ENCODE data around the gene CLEC7A.

Gene CLEC7A

DNA sequence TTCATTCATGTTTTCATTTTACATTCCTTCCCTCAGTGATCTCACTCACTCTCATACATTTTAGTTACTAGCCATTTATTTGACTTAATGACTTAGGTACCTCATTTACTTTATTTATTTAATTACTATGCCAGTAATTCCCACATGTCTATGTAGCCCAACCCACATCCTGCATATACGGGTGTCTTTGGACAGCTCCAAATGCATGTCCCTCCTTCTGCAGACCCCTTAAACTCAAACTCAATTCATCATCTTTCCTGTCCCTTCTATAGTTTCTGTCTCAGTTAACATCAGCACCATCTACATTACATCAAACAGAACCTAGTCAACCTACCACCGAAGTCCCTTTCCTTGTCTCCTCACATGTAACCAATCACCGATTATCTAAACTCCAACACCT lies 34.0 kb downstream of the CLEC7A start:
- DNase-seq (ENCODE audit: low read depth in 2 of 3, low spot score in 1 of 3) = no peak

DNA sequence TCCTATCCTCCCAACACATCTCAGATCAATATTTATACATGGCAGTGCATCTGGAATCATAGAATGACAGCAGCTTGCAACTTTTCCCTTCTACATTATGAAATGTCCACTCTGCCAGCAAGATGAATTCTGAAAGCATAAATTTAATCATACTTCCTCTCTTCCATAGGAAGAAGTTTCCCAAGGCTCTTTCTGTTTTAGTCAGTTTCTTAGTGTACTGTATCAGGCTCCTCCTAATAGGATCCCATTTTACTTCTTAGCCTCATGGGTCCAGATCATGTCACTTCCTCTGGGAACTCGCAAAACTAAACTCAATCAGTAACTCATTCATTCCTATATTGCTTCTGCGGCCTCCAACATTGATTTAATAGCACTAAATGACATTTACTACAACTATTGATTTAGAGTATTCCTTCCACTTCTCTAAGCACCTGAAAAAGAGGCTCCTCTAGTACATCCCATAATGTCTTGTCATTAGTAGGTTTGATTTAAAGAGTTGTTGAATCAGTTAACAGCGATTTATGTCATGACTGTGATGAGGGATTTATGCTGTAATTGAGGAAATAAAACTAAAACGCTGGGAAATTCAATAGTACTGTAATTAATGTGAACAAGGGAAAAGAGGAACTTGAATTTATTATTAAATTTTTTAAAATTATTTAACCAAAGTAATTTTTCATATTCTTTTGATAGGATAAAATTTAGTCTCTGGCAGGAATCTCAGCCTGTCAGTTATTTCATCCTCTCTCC lies 35.2 kb downstream of the CLEC7A start:
- no peak for DNase-seq (ENCODE audit: low read depth in 2 of 3, low spot score in 1 of 3)

DNA sequence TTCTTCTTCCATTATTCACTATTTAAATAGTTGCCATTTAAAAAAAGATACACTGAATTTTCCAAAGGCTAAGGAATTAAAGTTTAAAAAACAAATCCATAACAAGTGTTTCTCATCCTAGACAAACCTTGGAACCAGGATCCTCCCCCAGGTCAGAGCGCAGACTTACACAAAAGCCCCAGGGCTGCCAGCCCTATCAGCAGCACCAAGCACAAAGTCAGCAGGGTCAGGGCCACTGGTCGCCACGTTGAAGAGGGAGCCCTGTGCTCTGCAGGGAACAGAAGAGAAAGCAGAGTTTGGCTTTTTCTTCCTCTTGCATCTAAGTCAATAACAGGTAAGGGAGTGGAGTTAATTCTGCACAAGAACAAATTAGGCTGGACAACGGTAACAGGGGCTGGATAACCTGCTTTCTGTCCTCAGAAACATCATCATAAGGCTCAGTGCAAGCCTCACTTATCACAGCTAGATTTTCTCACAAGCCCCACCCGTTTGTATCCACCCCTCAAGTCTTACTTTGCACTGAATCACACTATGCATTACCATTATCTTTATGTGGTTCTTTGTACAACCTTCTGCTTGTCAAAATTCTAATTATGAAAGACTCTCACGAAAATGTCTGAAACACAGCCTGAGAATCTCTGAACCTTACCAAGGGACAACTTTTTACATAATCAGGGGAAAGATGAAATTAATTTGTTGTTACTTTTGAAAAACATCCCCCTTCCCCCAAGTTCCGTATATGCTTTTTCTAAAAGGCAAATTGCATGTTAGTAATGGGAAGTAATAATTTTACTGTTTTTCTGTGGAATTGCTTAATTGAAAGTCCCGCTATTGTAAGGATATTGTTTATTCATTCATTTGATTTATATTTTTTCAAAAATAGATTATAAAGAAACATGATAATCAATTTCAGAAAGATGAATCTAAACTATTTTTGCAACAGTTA lies 40.8 kb downstream of the CLEC7A start:
- DNase-seq (ENCODE audit: low read depth in 2 of 3, low spot score in 1 of 3) = no peak

DNA sequence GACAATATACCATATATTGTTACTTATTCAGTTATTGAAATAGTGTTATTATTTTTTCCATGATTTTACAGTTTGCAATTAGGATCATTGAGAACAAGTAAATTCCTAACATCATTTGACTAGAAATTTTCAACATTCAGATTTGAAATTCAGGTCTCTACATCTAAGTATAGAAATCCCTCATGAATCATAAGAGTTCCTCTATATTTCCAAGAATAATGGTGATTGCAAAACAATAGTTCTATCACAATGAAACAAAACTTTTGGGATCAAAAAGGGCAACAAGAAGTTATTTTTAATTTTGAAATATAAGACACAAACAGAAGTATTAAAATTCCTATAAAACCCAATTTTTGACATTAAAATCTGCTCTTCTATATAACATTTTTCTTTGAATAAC lies 42.0 kb downstream of the CLEC7A start:
- no peak for DNase-seq (ENCODE audit: low read depth in 2 of 3, low spot score in 1 of 3)

DNA sequence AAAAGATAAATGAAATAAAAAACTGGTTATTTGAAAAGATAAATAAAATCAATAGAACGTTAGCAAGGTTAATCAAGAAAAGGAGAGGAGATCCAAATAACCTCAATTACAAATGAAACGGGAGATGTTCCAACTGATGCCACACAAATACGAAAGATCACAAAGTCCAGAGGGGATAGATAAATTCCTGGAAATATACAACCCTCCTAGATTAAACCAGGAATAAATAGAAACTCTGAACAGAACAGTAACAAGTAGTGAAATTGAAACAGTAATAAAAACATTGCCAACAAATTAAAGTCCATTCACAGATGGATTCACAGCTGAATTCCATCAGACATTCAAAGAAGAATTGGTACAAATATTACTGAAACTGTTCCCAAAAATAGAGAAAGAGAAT lies 43.6 kb downstream of the CLEC7A start:
- no peak for DNase-seq (ENCODE audit: low read depth in 2 of 3, low spot score in 1 of 3)

DNA sequence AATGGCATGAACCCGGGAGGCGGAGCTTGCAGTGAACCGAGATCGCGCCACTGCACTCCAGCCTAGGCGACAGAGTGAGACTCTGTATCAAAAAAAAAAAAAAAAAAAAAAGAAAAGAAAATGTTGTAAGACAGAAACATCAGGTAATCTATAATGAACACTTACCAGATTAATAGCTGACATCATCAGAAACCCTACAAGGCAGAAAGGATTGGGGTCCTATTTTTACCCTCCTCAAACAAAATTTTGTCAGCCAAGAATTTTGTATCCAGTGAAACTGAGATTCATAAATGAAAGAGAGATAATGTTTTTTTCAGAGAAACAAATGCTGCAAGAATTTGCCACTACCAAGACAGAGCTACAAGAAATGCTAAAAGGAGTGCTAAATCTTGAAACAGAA lies 45.3 kb downstream of the CLEC7A start:
- no peak for DNase-seq (ENCODE audit: low read depth in 2 of 3, low spot score in 1 of 3)

DNA sequence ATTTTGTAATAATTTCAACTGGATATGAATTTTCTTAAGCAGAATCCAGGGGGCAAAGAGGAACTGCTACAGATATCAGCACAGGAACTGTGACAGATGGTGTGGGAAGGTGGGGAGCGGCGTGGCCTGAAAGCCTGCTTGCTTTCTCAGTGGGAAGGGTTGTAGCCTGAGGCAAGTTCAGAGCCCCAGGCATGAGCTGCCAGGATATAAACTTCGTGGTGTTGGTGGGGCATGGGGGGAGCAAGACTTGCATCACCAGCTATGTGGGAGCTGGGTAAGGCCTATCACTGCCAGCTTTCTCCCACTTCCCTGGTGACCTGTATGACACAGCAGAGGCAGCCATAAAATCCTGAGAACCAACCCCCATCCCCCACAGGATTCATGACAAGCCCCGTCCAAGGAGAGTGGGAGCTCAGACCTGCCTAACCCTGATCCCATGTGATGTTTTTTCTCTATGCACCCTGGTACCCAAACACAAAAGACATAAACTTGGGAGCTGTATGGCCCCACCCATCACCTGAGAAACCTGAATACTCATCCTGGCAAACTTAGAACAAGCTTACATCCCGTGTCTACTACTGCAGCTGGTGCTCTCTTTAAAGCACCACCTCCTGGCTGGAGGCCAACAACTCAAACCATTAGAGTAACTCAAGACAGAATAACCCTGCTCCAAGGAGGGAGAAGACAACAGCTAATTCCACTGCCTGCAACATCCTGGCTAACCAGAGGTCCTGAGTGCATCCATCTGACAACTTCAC lies 47.7 kb downstream of the CLEC7A start:
- no peak for DNase-seq (ENCODE audit: low read depth in 2 of 3, low spot score in 1 of 3)

DNA sequence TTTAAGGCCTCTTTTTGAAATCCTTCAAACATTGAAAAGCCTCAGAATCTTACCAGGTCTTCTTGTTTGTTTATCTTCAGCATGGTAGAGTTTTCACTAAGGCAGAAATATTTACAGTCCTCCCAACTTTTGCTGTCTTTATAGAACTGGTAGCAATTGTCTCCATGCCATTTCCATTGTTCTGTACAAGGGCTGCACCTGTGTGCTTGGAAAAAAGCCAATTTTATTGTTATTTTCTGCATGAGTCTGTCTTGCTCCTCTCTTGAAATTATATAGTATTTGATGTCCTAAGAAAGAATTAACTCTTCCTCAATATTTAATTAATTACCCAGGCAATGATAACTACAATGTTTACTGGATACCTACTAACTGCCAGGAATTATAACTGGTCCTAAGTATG lies 54.5 kb downstream of the CLEC7A start:
- no peak for DNase-seq (ENCODE audit: low read depth in 2 of 3, low spot score in 1 of 3)

DNA sequence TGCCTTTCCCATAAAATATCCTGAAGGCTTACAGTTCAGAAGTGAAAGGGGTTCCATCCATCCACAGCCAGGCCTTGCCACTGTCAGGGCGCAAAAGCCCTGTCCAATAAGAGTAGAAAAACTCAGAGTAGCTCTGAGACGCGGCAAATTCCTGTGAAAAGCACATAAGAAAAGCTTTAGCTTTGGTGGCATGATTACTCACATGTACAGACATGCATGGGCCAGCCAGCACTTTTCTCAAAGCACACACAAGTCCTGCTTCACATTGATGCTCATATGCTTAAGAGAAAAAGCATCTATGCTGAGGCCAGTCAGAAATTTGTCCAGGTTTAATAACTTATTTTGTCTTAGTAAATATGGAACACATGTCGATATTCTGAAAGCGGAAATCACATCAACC lies 56.7 kb downstream of the CLEC7A start:
- DNase-seq (ENCODE audit: low read depth in 2 of 3, low spot score in 1 of 3) = no peak

DNA sequence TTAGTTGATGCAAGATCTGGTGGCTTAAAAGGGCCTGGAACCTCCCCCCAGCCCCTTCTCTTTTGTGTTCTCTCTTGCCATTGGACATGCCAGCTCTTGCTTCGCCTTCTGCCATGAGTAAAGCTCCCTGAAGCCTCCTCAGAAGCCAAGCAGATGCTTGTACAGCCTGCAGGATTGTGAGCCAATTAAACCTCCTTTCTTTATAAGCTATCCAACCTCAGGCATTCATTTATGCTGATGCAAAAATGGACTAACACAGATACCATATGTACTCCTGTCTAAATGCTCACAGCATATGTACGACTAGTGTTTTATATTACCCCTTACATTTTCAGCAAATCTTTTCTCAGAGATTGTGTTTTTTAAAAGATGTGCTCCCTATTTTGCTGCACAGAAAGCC lies 57.9 kb downstream of the CLEC7A start:
- DNase-seq (ENCODE audit: low read depth in 2 of 3, low spot score in 1 of 3) = no peak

DNA sequence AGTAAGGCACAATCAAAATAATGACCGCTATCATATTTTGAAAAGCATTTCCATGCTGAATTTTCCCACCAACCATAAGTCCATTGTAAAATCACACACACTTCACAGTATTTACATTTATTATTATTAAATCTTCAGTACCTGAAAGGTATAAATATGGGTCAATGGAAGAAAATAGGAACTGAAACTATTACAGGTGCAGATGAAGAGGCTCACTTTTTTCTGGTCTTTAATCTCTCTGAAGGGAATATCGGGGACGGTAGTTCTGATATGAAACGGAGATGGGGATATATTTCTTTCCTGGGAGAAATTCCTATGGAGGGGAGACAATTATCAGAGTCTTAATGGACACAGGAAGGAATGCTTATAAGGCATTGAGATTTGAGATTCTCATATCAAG lies 59.6 kb downstream of the CLEC7A start:
- no peak for DNase-seq (ENCODE audit: low read depth in 2 of 3, low spot score in 1 of 3)

DNA sequence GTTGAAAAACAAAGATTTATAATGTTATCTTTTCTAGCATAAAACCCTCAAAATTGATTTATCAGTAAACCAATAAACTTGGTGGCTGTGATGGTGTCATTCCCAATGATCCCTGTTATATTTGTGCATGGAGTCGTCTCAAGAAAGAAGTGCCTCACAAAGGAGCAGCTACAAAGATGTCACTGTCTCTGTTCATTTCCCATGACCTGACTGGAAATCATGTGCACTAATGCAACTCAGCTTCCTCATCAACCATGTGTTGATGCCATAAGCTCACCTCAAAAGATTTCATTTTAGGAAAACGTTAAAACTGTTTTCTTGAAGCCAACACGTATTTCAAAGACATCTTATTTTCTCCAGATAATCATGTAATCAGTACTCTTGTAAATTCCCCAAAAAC lies 60.0 kb downstream of the CLEC7A start:
- no peak for DNase-seq (ENCODE audit: low read depth in 2 of 3, low spot score in 1 of 3)

DNA sequence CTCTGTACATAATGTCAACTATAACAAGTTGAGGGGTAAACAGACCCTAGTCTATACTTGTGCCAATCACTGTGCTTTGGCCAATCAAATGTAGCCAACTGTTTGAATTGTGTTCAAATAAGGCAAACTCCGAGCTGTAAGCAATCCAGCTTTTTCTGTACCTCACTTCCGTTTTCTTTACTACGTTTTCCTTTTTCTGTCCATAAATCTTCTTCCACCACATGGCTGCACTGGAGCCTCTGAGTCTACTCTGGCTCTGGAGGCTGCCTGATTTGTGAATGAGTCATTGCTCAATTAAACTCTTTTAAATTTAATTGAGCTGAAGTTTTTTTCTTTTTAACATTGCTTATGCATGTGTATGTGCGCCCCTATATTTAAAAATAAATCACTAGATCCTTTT lies 60.9 kb downstream of the CLEC7A start:
- DNase-seq (ENCODE audit: low read depth in 2 of 3, low spot score in 1 of 3) = no peak

DNA sequence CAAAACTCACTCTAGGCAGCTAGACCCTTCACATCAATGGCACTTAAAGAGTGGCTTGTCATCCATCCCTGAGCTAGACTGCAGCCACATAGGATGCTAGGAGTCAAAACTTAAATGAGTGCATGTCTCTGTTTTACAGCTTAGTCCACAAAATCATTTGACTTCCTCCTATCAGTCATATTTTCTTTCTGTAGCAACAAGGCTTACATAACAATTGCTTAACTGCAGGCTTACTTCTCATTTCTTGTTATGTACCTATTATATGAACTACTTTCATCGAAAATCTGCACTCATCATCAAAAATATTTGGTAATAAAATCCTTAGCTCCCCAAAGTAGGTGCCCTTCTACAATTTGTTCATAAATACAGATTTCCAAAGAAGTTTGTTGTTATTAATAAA lies 61.4 kb downstream of the CLEC7A start:
- no peak for DNase-seq (ENCODE audit: low read depth in 2 of 3, low spot score in 1 of 3)

DNA sequence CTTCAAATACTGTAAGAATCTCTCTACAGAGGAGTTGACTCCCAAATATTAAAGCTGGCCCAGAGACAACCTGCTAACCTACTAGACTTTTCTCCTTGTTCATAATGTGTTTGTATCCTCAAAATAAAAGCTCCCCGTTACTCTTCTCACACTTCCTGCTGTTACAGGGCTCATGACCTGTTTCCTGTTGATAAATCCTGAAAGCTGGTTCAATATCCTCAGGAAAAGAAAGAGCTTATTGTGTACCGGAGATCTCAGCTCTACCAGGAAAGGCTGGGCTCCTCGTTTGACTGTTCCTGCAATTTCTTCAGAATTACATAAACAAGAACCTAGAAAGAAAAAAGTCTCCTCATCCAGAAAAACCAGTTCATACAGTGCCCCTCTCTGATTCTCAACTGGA lies 62.1 kb downstream of the CLEC7A start:
- DNase-seq (ENCODE audit: low read depth in 2 of 3, low spot score in 1 of 3) = no peak

DNA sequence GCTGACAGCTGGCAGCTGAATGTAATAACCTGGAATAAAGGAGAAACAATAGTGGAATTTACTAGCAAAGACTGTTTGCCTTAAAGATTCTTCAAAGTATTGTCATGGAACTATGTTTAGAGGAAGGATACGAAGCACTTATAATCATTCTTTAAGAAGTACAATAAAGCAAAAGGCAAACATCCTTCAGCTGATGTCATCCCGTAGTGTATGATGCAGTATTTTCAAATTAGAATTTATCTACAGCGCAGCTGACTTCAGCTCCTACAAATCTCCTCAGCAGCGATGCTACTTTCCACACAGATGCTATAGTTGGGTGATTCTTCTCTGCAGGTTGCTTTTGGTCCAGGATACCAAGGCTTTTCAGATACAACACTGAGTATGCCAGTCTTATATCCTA lies 62.7 kb downstream of the CLEC7A start:
- no peak for DNase-seq (ENCODE audit: low read depth in 2 of 3, low spot score in 1 of 3)
